Neural cell (in vitro differentiated cells): Measurements from ENCODE around the gene SV2B.

Source experiments
- CTCF ChIP-seq: fragments of 450-650 bp; IDR thresholded peaks from 2 replicates; pipeline ENCODE4 v1.5.1; 2014; ENCODE audit warnings: antibody characterized with exemption, mild to moderate bottlenecking, moderate library complexity; ENCODE audit not compliant: poor library complexity, severe bottlenecking
- EZH2 ChIP-seq: fragments of 200-600, 300-800 bp; shearing (Covaris generic), sonication (generic); IDR thresholded peaks from 2 replicates; pipeline ENCODE4 v1.6.1; 2014; ENCODE audit warnings: antibody characterized with exemption, low read length, borderline replicate concordance, mild to moderate bottlenecking; ENCODE audit not compliant: insufficient read depth, poor library complexity, severe bottlenecking
- MXI1 ChIP-seq: fragments of 450-650 bp; conservative IDR thresholded peaks from 2 replicates; pipeline ENCODE4 v1.6.1; 2014; ENCODE audit warnings: antibody characterized with exemption, mild to moderate bottlenecking; ENCODE audit not compliant: poor library complexity, severe bottlenecking
- RAD21 ChIP-seq: fragments of 450-650 bp; conservative IDR thresholded peaks from 2 replicates; pipeline ENCODE4 v1.6.1; 2014; ENCODE audit warnings: antibody characterized with exemption, mild to moderate bottlenecking, moderate library complexity
- REST ChIP-seq: IDR thresholded peaks from 2 replicates; pipeline ENCODE4 v1.6.1; 2012; ENCODE audit warnings: borderline replicate concordance
- SMC3 ChIP-seq: fragments of 450-650 bp; conservative IDR thresholded peaks from 2 replicates; pipeline ENCODE4 v1.6.1; 2014; ENCODE audit warnings: antibody characterized with exemption, mild to moderate bottlenecking, moderate library complexity; ENCODE audit not compliant: poor library complexity

GRCh38 chr15:91132079-91132478 lies 32.0 kb downstream of the SV2B start:
- no peak for TF ChIP-seq CTCF
- no peak for TF ChIP-seq SMC3
- TF ChIP-seq MXI1: no peak
- no peak for TF ChIP-seq EZH2
- no peak for TF ChIP-seq REST
- TF ChIP-seq RAD21: no peak
